Caco-2 (cell line): ENCODE results near the gene RFX3. TPM values are rescaled to one million over a fixed set of nuclear protein-coding genes. Genes with fewer than 3 reads are reported as not detected.

Experiments
- BruUV-seq: library from RNA; stranded (reverse); fragments of 400-500 nt; replicated peaks from 2 replicates; lab custom pipeline; 2021; lab: Mats Ljungman, UMichigan
- CTCF ChIA-PET: fragments of 300-600 bp; sonication (Branson Sonifier 250); formaldehyde crosslinking; loops from one replicate; lab custom pipeline; 2022; ENCODE audit warnings: antibody characterized with exemption; lab: Charles Lee
- POLR2A ChIA-PET: fragments of 300-600 bp; sonication (Branson Sonifier 250); formaldehyde crosslinking; loops from one replicate; lab custom pipeline; 2022; ENCODE audit warnings: antibody characterized with exemption; lab: Charles Lee
- DNase-seq, 2 experiments: peaks; one replicate each; pipeline versions ENCODE4 v3.0.0 to v3.0.0-alpha.2; 2020 to 2022
- H3K27me3 ChIP-seq: replicated peaks from 2 replicates; pipeline ENCODE4 v1.6.0; 2011; ENCODE audit warnings: low read length; ENCODE audit not compliant: control insufficient read depth, insufficient read depth
- H3K36me3 ChIP-seq: 2 replicates; pipeline ENCODE4 v1.5.1; 2011; ENCODE audit warnings: low read length; ENCODE audit not compliant: control insufficient read depth, insufficient read depth
- H3K4me1 ChIP-seq: fragments of 250-450 bp; sonication (Bioruptor Pico); 2 replicates; pipeline ENCODE4 v1.5.1; 2020; ENCODE audit warnings: mild to moderate bottlenecking
- H3K4me3 ChIP-seq: 2 replicates; pipeline ENCODE4 v1.5.1; 2011; ENCODE audit warnings: low read depth, mild to moderate bottlenecking, control low read depth, low read length
- H3K9me3 ChIP-seq: fragments of 250-450 bp; sonication (Bioruptor Pico); 2 replicates; pipeline ENCODE4 v1.5.1; 2020; ENCODE audit warnings: mild to moderate bottlenecking, moderate library complexity
- H3K27ac Mint-ChIP-seq: one replicate; pipeline ENCODE4 v1.8.0; 2022; ENCODE audit warnings: mixed read lengths; ENCODE audit not compliant: unreplicated experiment
- H3K27me3 Mint-ChIP-seq: one replicate; pipeline ENCODE4 v1.8.0; 2022; ENCODE audit warnings: mixed read lengths; ENCODE audit not compliant: insufficient read depth, unreplicated experiment
- H3K36me3 Mint-ChIP-seq: one replicate; pipeline ENCODE4 v1.8.0; 2022; ENCODE audit warnings: mild to moderate bottlenecking, mixed read lengths; ENCODE audit not compliant: insufficient read depth, unreplicated experiment
- H3K4me1 Mint-ChIP-seq: one replicate; pipeline ENCODE4 v1.8.0; 2022; ENCODE audit warnings: low read depth, mixed read lengths; ENCODE audit not compliant: unreplicated experiment
- H3K4me3 Mint-ChIP-seq: one replicate; pipeline ENCODE4 v1.8.0; 2022; ENCODE audit warnings: mild to moderate bottlenecking, moderate library complexity, mixed read lengths; ENCODE audit not compliant: unreplicated experiment
- H3K9me3 Mint-ChIP-seq: one replicate; pipeline ENCODE4 v1.8.0; 2022; ENCODE audit warnings: mixed read lengths; ENCODE audit not compliant: unreplicated experiment
- intact Hi-C: fragments of 100-400 bp; cut with micrococcal nuclease; formaldehyde crosslinking; loops from one replicate; pipeline ENCODE4 v1.10.0; 2022; ENCODE audit not compliant: unreplicated experiment
- total RNA-seq: library from RNA; stranded (reverse); gene quantifications from 2 replicates; pipeline ENCODE4 v1.2.3, GENCODE V29; 2022
- TF ChIP-seq, protein P1 (sequence below), 2 experiments: fragments of 200-600 bp in 1 of 2; IDR thresholded peaks; 1 replicate in 1 of 2; 2 replicates in 1 of 2; pipeline versions ENCODE4 v1.5.1 to v1.8.0; 2011 to 2022; ENCODE audit warnings: antibody characterized with exemption in 1 of 2, control low read depth in 1 of 2, inconsistent platforms in 1 of 2, low read depth in 1 of 2, low read length in 1 of 2, mild to moderate bottlenecking in 1 of 2, moderate library complexity in 1 of 2; ENCODE audit not compliant: insufficient read depth in 1 of 2, severe bottlenecking in 1 of 2, unreplicated experiment in 1 of 2

RFX3 gene
- total RNA-seq, 1 experiment from 2014 or later = 4.2 TPM

DNA sequence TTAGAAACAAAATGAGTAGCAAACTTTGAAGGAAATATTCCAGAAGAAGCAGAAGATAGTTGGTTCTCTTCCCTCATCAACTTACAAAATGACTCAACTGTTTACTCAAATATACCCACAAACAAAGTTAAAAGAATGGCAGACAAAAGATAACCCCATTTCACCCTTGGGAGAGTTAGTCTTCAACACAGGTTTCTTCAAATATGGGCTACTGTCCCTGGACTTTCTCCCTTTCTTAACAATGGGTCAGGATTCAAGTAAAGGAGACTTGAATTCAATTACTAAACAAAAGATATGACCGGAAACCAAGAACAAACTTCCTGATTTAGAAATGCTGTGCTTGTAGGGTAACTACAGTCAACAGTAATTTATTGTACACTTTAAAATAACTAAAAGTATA is 14.2 kb downstream of the RFX3 start:
- H3K4me3 Mint-ChIP-seq = no peak overlapping the region
- TF ChIP-seq, protein P1, sequence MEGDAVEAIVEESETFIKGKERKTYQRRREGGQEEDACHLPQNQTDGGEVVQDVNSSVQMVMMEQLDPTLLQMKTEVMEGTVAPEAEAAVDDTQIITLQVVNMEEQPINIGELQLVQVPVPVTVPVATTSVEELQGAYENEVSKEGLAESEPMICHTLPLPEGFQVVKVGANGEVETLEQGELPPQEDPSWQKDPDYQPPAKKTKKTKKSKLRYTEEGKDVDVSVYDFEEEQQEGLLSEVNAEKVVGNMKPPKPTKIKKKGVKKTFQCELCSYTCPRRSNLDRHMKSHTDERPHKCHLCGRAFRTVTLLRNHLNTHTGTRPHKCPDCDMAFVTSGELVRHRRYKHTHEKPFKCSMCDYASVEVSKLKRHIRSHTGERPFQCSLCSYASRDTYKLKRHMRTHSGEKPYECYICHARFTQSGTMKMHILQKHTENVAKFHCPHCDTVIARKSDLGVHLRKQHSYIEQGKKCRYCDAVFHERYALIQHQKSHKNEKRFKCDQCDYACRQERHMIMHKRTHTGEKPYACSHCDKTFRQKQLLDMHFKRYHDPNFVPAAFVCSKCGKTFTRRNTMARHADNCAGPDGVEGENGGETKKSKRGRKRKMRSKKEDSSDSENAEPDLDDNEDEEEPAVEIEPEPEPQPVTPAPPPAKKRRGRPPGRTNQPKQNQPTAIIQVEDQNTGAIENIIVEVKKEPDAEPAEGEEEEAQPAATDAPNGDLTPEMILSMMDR (IDR thresholded peaks at IDR 0.05; ENCODE audit: insufficient read depth in 1 of 2, low read depth in 1 of 2, low read length in 1 of 2, severe bottlenecking in 1 of 2, unreplicated experiment in 1 of 2) = no peak
- no TSS peak for BruUV-seq
- no peak overlapping the region for H3K27ac Mint-ChIP-seq
- H3K4me1 Mint-ChIP-seq = peaks cover 7% of the 10 kb centered on the region
- ChIA-PET POLR2A (no interaction called here), CTCF (no interaction called here)
- H3K36me3 Mint-ChIP-seq = no peaks in the 10 kb centered on the region
- DNase-seq = no peak
- no peaks in the 10 kb centered on the region for H3K27me3 Mint-ChIP-seq
- Histone ChIP-seq H3K4me3 (no peak overlapping the region), H3K9me3 (no peaks in the 10 kb centered on the region), H3K27me3 (no peaks in the 10 kb centered on the region), H3K36me3 (no peaks in the 10 kb centered on the region), H3K4me1 (0 out of 2 replicates have a peak, but pooled peaks cover 5% of the 10 kb centered on the region)
- intact Hi-C loops = no loop called here
- H3K9me3 Mint-ChIP-seq = no peaks in the 10 kb centered on the region

DNA sequence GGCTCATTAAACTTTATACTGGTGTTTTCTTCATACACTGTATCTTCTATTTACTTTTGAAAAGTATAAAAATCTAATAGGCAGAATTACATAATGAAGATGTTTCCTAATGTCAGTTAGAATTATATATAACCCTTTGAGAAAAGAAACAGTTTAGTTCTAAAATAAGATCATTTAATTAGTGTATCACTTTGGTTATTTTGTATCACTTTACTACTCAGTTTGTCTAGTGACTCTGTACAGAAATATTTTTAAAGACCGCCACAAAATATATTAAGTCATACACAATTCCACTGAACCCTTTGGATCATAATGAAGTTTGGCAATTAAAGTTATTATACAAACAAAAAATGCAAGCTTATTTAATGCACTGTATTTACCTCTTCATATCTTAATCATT is 15.0 kb downstream of the RFX3 start:
- no peak for DNase-seq

DNA sequence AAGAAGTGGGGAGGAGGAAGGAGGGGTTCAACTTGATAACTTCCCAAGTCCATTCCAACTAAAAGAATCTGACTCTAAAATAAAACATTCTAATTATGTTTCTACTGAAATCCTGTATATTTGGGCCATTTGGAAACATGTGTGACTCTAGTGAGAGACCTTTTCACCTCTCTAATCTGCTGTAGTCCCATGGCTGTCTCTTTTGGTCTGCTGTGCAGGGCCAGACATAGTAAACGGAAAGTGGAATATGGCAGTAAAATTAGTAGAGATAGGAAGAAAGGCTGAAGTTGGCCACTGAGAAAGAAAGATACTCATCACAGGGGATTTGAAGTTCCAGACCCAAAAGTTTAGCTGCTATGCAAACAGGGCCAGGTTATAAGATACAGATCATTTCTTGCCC is 15.9 kb downstream of the RFX3 start:
- H3K36me3 Mint-ChIP-seq = no peaks in the 10 kb centered on the region
- H3K4me3 Mint-ChIP-seq = no peak overlapping the region
- H3K4me1 Mint-ChIP-seq = peaks cover 7% of the 10 kb centered on the region
- no peak overlapping the region for H3K4me3 ChIP-seq
- DNase-seq = no peak
- no peaks in the 10 kb centered on the region for H3K9me3 Mint-ChIP-seq
- no TSS peak for BruUV-seq
- no peak overlapping the region for H3K27ac Mint-ChIP-seq
- ChIA-PET CTCF (no interaction called here), POLR2A (no interaction called here)
- H3K9me3 ChIP-seq = no peaks in the 10 kb centered on the region
- H3K36me3 ChIP-seq = no peaks in the 10 kb centered on the region
- no peaks in the 10 kb centered on the region for H3K27me3 ChIP-seq
- TF ChIP-seq, protein P1 (IDR thresholded peaks at IDR 0.05; ENCODE audit: insufficient read depth in 1 of 2, low read depth in 1 of 2, low read length in 1 of 2, severe bottlenecking in 1 of 2, unreplicated experiment in 1 of 2) = no peak
- H3K4me1 ChIP-seq = 0 out of 2 replicates have a peak, but pooled peaks cover 5% of the 10 kb centered on the region
- no peaks in the 10 kb centered on the region for H3K27me3 Mint-ChIP-seq
- intact Hi-C loops = no loop called here

More for the DNA sequence above, 15.0 kb downstream of the RFX3 start:
- POLR2A ChIA-PET = no interaction called here
- Histone ChIP-seq H3K9me3 (no peaks in the 10 kb centered on the region), H3K27me3 (no peaks in the 10 kb centered on the region), H3K36me3 (no peaks in the 10 kb centered on the region), H3K4me1 (0 out of 2 replicates have a peak, but pooled peaks cover 5% of the 10 kb centered on the region), H3K4me3 (no peak overlapping the region)
- BruUV-seq = no TSS peak
- CTCF ChIA-PET = no interaction called here
- Mint-ChIP-seq H3K27me3 (no peaks in the 10 kb centered on the region), H3K4me1 (peaks cover 7% of the 10 kb centered on the region), H3K4me3 (no peak overlapping the region), H3K27ac (no peak overlapping the region), H3K9me3 (no peaks in the 10 kb centered on the region), H3K36me3 (no peaks in the 10 kb centered on the region)
- intact Hi-C loops = no loop called here
- TF ChIP-seq, protein P1 (IDR thresholded peaks at IDR 0.05; ENCODE audit: insufficient read depth in 1 of 2, low read depth in 1 of 2, low read length in 1 of 2, severe bottlenecking in 1 of 2, unreplicated experiment in 1 of 2) = no peak
